Measurements from ENCODE around the gene LMBRD1. TPM values are rescaled to one million over a fixed set of nuclear protein-coding genes. Genes with fewer than 3 reads are reported as not detected.

Gene LMBRD1
- total and polyA plus RNA-seq, 2 donors from 2014 or later, result 91.3 to 102 TPM

DNA sequence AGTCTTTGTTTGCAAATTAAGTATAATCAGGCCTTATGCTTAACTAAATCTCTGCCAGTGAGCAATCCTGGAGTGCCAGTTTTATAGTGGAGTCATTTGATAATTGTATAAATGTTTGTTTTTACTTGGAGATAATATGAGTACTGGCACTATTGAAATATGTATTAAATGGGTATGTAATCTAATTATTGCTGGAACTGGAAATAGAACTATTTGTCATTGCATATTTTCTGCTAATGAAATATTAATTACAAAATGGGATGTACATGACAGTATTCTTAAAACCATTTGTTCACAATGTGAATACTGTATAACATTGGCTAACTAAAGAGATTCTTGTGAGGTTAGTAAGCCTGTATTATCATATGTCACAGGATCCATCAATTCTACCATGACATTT, 20.5 kb upstream of the LMBRD1 start:
- TF ChIP-seq CTCF (IDR thresholded peaks at IDR 0.05; ENCODE audit: borderline replicate concordance, extremely low read depth, insufficient read depth), result no peak
- DNase-seq, result no peak

GRCh38 chr6:69816569-69816968, 19.8 kb upstream of the LMBRD1 start:
- H3K4me1 ChIP-seq (ENCODE audit: control insufficient read depth in 2 of 3, insufficient read depth in 2 of 3, low read depth in 1 of 3, low read length in 3 of 3), result no peaks in the 10 kb centered on the region
- FAIRE-seq (no peak), DNase-seq (no peak)
- H3K36me3 ChIP-seq (ENCODE audit: control insufficient read depth in 2 of 3, insufficient read depth in 3 of 3, low read length in 3 of 3), result no peaks in the 10 kb centered on the region
- H3K9ac ChIP-seq (ENCODE audit: low read length in 3 of 3), result no peak overlapping the region
- H3K9me3 ChIP-seq (ENCODE audit: control insufficient read depth in 2 of 3, insufficient read depth in 1 of 3, low read length in 3 of 3), result no peaks in the 10 kb centered on the region
- H3K4me3 ChIP-seq (ENCODE audit: low read length in 3 of 3), result no peak overlapping the region
- H3K27ac ChIP-seq (ENCODE audit: low read depth in 2 of 2, low read length in 2 of 2), result no peak overlapping the region
- TF ChIP-seq CTCF (IDR thresholded peaks at IDR 0.05; ENCODE audit: borderline replicate concordance, extremely low read depth, insufficient read depth), result no peak
- intact Hi-C loops (cut with DNase I), result no loop called here
- H3K27me3 ChIP-seq (ENCODE audit: control insufficient read depth, insufficient read depth, low read length), result no peaks in the 10 kb centered on the region

More for the DNA sequence above, 20.5 kb upstream of the LMBRD1 start:
- intact Hi-C loops (cut with DNase I), result no loop called here
- H3K27ac ChIP-seq (ENCODE audit: low read depth in 2 of 2, low read length in 2 of 2), result no peak overlapping the region
- no peaks in the 10 kb centered on the region for H3K9me3 ChIP-seq (ENCODE audit: control insufficient read depth in 2 of 3, insufficient read depth in 1 of 3, low read length in 3 of 3)
- no peak overlapping the region for H3K9ac ChIP-seq (ENCODE audit: low read length in 3 of 3)
- H3K27me3 ChIP-seq (ENCODE audit: control insufficient read depth, insufficient read depth, low read length), result no peaks in the 10 kb centered on the region
- no peaks in the 10 kb centered on the region for H3K4me1 ChIP-seq (ENCODE audit: control insufficient read depth in 2 of 3, insufficient read depth in 2 of 3, low read depth in 1 of 3, low read length in 3 of 3)
- no peaks in the 10 kb centered on the region for H3K36me3 ChIP-seq (ENCODE audit: control insufficient read depth in 2 of 3, insufficient read depth in 3 of 3, low read length in 3 of 3)
- no peak overlapping the region for H3K4me3 ChIP-seq (ENCODE audit: low read length in 3 of 3)
- no peak for FAIRE-seq

DNA sequence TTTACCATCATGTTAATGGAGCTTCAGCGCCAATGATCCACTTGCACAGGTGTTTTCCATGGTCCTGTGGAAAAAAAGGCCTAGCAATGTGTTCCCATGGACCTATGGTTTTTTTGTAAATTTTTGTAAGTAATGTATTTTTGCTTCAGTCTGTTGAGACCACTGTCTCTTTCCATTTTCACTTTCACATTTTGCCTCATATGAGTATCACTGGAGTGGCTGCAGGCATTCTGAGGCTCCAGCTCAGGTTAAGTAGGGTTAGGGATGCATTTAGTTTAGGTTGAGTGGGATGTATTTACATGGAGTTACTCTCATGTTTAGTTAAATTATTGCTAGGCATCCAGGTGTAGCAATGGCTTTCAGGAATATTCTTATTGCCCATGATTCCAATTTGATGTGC, 19.2 kb upstream of the LMBRD1 start:
- Histone ChIP-seq H3K9ac (ENCODE audit: low read length in 3 of 3) (no peak overlapping the region), H3K27me3 (ENCODE audit: control insufficient read depth, insufficient read depth, low read length) (no peaks in the 10 kb centered on the region), H3K27ac (ENCODE audit: low read depth in 2 of 2, low read length in 2 of 2) (no peak overlapping the region), H3K9me3 (ENCODE audit: control insufficient read depth in 2 of 3, insufficient read depth in 1 of 3, low read length in 3 of 3) (no peaks in the 10 kb centered on the region), H3K36me3 (ENCODE audit: control insufficient read depth in 2 of 3, insufficient read depth in 3 of 3, low read length in 3 of 3) (no peaks in the 10 kb centered on the region), H3K4me3 (ENCODE audit: low read length in 3 of 3) (no peak overlapping the region), H3K4me1 (ENCODE audit: control insufficient read depth in 2 of 3, insufficient read depth in 2 of 3, low read depth in 1 of 3, low read length in 3 of 3) (no peaks in the 10 kb centered on the region)
- no peak for DNase-seq
- no peak for TF ChIP-seq CTCF (IDR thresholded peaks at IDR 0.05; ENCODE audit: borderline replicate concordance, extremely low read depth, insufficient read depth)
- intact Hi-C loops (cut with DNase I), result no loop called here
- no peak for FAIRE-seq

- Histone ChIP-seq H3K27ac (ENCODE audit: low read depth in 2 of 2, low read length in 2 of 2) (no peak overlapping the region), H3K4me1 (ENCODE audit: control insufficient read depth in 2 of 3, insufficient read depth in 2 of 3, low read depth in 1 of 3, low read length in 3 of 3) (no peaks in the 10 kb centered on the region), H3K9ac (ENCODE audit: low read length in 3 of 3) (no peak overlapping the region), H3K36me3 (ENCODE audit: control insufficient read depth in 2 of 3, insufficient read depth in 3 of 3, low read length in 3 of 3) (no peaks in the 10 kb centered on the region), H3K9me3 (ENCODE audit: control insufficient read depth in 2 of 3, insufficient read depth in 1 of 3, low read length in 3 of 3) (no peaks in the 10 kb centered on the region), H3K27me3 (ENCODE audit: control insufficient read depth, insufficient read depth, low read length) (no peaks in the 10 kb centered on the region), H3K4me3 (ENCODE audit: low read length in 3 of 3) (no peak overlapping the region)
- intact Hi-C loops (cut with DNase I), result no loop called here
- no peak for FAIRE-seq
- no peak for DNase-seq
- no peak for TF ChIP-seq CTCF (IDR thresholded peaks at IDR 0.05; ENCODE audit: borderline replicate concordance, extremely low read depth, insufficient read depth)
Observed at GRCh38 chr6:69813508-69813907, 16.7 kb upstream of the LMBRD1 start.
